A673 (cell line): ENCODE measurements around the gene NR0B1. TPM values are rescaled to one million over a fixed set of nuclear protein-coding genes. Genes with fewer than 3 reads are reported as not detected.
A peak's percentile ranks its signal among the peaks of the same experiment; 100 is the strongest.

Experiments
- BruUV-seq: library from RNA; stranded (reverse); fragments of 400-500 nt; replicated peaks from 2 replicates; lab custom pipeline; 2021; lab: Mats Ljungman, UMichigan
- CTCF ChIA-PET: fragments of 300-600 bp; sonication (Branson Sonifier 250); formaldehyde crosslinking; loops from one replicate; lab custom pipeline; 2022; ENCODE audit warnings: antibody characterized with exemption; lab: Charles Lee
- POLR2A ChIA-PET: fragments of 300-600 bp; sonication (Branson Sonifier 250); formaldehyde crosslinking; loops from one replicate; lab custom pipeline; 2022; ENCODE audit warnings: antibody characterized with exemption; ENCODE audit not compliant: low non-redundant PET; lab: Charles Lee
- DNase-seq: peaks from one replicate; pipeline ENCODE4 v3.0.0-alpha.2; 2015; ENCODE audit warnings: low spot score
- H3K27ac ChIP-seq: fragments of 200-600 bp; sonication (generic); 2 replicates; pipeline ENCODE4 v1.5.1; 2016; ENCODE audit warnings: mixed run types, low read depth, mild to moderate bottlenecking, mixed read lengths, antibody characterized with exemption, low read length; ENCODE audit not compliant: poor library complexity, severe bottlenecking
- H3K27me3 ChIP-seq: fragments of 200-600 bp; sonication (generic); replicated peaks from 2 replicates; pipeline ENCODE4 v1.6.1; 2017; ENCODE audit warnings: mixed run types, low read depth, mild to moderate bottlenecking, mixed read lengths, antibody characterized with exemption, low read length; ENCODE audit not compliant: insufficient read depth, poor library complexity
- H3K36me3 ChIP-seq: fragments of 200-600 bp; sonication (generic); 2 replicates; pipeline ENCODE4 v1.6.1; 2016; ENCODE audit warnings: mixed run types, mild to moderate bottlenecking, mixed read lengths, antibody characterized with exemption, low read length; ENCODE audit not compliant: insufficient read depth, poor library complexity, severe bottlenecking
- H3K4me1 ChIP-seq: fragments of 200-600 bp; sonication (generic); 2 replicates; pipeline ENCODE4 v1.6.1; 2017; ENCODE audit warnings: mixed run types, mild to moderate bottlenecking, mixed read lengths, antibody characterized with exemption, low read length; ENCODE audit not compliant: insufficient read depth, poor library complexity, severe bottlenecking
- H3K4me3 ChIP-seq: fragments of 200-600 bp; sonication (generic); 2 replicates; pipeline ENCODE4 v1.5.1; 2016; ENCODE audit warnings: low read depth, mixed run types, mild to moderate bottlenecking, mixed read lengths, low read length; ENCODE audit not compliant: poor library complexity, severe bottlenecking
- H3K9me3 ChIP-seq: fragments of 200-600 bp; sonication (generic); 2 replicates; pipeline ENCODE4 v1.6.1; 2016; ENCODE audit warnings: mixed run types, low read depth, mild to moderate bottlenecking, mixed read lengths, antibody characterized with exemption, low read length; ENCODE audit not compliant: poor library complexity, severe bottlenecking
- CTCF ChIP-seq: fragments of 300-800, 200-600 bp; sonication (generic); conservative IDR thresholded peaks from 2 replicates; pipeline ENCODE4 v1.5.1; 2017; ENCODE audit warnings: low read depth, mild to moderate bottlenecking, antibody characterized with exemption, low read length, moderate library complexity, mixed read lengths
- EZH2 ChIP-seq: fragments of 200-600 bp; sonication (generic); IDR thresholded peaks from 2 replicates; pipeline ENCODE4 v1.6.1; 2017; ENCODE audit warnings: borderline replicate concordance, low read depth, mild to moderate bottlenecking, mixed read lengths, antibody characterized with exemption, low read length; ENCODE audit not compliant: poor library complexity, severe bottlenecking
- intact Hi-C: fragments of 100-400 bp; cut with micrococcal nuclease; formaldehyde crosslinking; loops from one replicate; pipeline ENCODE4 v1.10.0; 2022; ENCODE audit not compliant: unreplicated experiment
- total RNA-seq: library from RNA; stranded (reverse); gene quantifications from 2 replicates; pipeline ENCODE4 v1.2.3, GENCODE V29; 2021

The NR0B1 gene
- total RNA-seq, 1 experiment from 2014 or later: 69.6 TPM

- no peaks in the 10 kb centered on the region for H3K9me3 ChIP-seq
- BruUV-seq: no TSS peak
- TF ChIP-seq CTCF (no peak), EZH2 (no peak)
- H3K36me3 ChIP-seq: no peaks in the 10 kb centered on the region
- H3K27ac ChIP-seq: no peak overlapping the region
- no peak for DNase-seq
- H3K4me1 ChIP-seq: peaks cover 7% of the 10 kb centered on the region
- ChIA-PET CTCF (interaction anchor here (0.6 kb wide), 1 partner anchor 49 kb away, joined by 5 read pairs; no protein-coding TSS in a partner anchor), POLR2A (no interaction called here)
- H3K4me3 ChIP-seq: no peak overlapping the region
- no peaks in the 10 kb centered on the region for H3K27me3 ChIP-seq
- intact Hi-C loops: loop anchor here (5.0 kb wide), 1 partner anchor 154 kb away; no protein-coding TSS in a partner anchor
Observed at GRCh38 chrX:30313322-30313721, 4.1 kb upstream of the NR0B1 start.

- Histone ChIP-seq H3K27ac (no peak overlapping the region), H3K27me3 (no peaks in the 10 kb centered on the region), H3K4me1 (peaks cover 7% of the 10 kb centered on the region), H3K4me3 (no peak overlapping the region), H3K36me3 (no peaks in the 10 kb centered on the region), H3K9me3 (no peaks in the 10 kb centered on the region)
- BruUV-seq: no TSS peak
- CTCF ChIA-PET: interaction anchor here (0.6 kb wide), 1 partner anchor 50 kb away, joined by 5 read pairs; no protein-coding TSS in a partner anchor
- TF ChIP-seq CTCF (no peak), EZH2 (no peak)
- intact Hi-C loops: loop anchor here (5.0 kb wide), 1 partner anchor 154 kb away; no protein-coding TSS in a partner anchor
- POLR2A ChIA-PET: no interaction called here
- DNase-seq: no peak
Observed at GRCh38 chrX:30312858-30313257, 3.7 kb upstream of the NR0B1 start.

GRCh38 chrX:30310429-30311206, 1.4 kb upstream of the NR0B1 start:
- Histone ChIP-seq H3K27ac (peak overlapping the region; percentile 82), H3K27me3 (no peaks in the 10 kb centered on the region), H3K4me1 (peaks cover 7% of the 10 kb centered on the region), H3K4me3 (peak overlapping the region; percentile 70), H3K9me3 (no peaks in the 10 kb centered on the region), H3K36me3 (peaks cover 11% of the 10 kb centered on the region)
- TF ChIP-seq CTCF (no peak), EZH2 (no peak)
- ChIA-PET CTCF (no interaction called here), POLR2A (no interaction called here)
- DNase-seq: peak; percentile 82
- intact Hi-C loops: loop anchor here (5.0 kb wide), 1 partner anchor 157 kb away; no protein-coding TSS in a partner anchor
- no TSS peak for BruUV-seq
